Endothelial cell (in vitro differentiated cells): ENCODE results near the gene INF2. TPM values are rescaled to one million over a fixed set of nuclear protein-coding genes. Genes with fewer than 3 reads are reported as not detected.

Experiments
- DNase-seq: peaks from one replicate; pipeline ENCODE4 v3.0.0; 2021; ENCODE audit warnings: low spot score
- H3K27ac Mint-ChIP-seq: one replicate; pipeline ENCODE4 v1.8.0; 2021; ENCODE audit warnings: mixed read lengths, inconsistent platforms; ENCODE audit not compliant: unreplicated experiment
- H3K27me3 Mint-ChIP-seq: one replicate; pipeline ENCODE4 v1.8.0; 2021; ENCODE audit warnings: mild to moderate bottlenecking, moderate library complexity, mixed read lengths, inconsistent platforms; ENCODE audit not compliant: unreplicated experiment
- H3K36me3 Mint-ChIP-seq: one replicate; pipeline ENCODE4 v1.8.0; 2021; ENCODE audit warnings: mild to moderate bottlenecking, low read depth, mixed read lengths, inconsistent platforms; ENCODE audit not compliant: unreplicated experiment
- H3K4me1 Mint-ChIP-seq: one replicate; pipeline ENCODE4 v1.8.0; 2021; ENCODE audit warnings: mild to moderate bottlenecking, mixed read lengths, inconsistent platforms; ENCODE audit not compliant: unreplicated experiment
- H3K4me3 Mint-ChIP-seq: one replicate; pipeline ENCODE4 v1.8.0; 2021; ENCODE audit warnings: mild to moderate bottlenecking, mixed read lengths, inconsistent platforms; ENCODE audit not compliant: unreplicated experiment
- H3K9me3 Mint-ChIP-seq: one replicate; pipeline ENCODE4 v1.8.0; 2021; ENCODE audit warnings: mixed read lengths, inconsistent platforms; ENCODE audit not compliant: unreplicated experiment
- total RNA-seq: library from RNA; stranded (reverse); fragmentation: NEBNext Ultra II Directional; extraction: Animal tissue kit (Norgen Biotek cat#: 25700); gene quantifications from one replicate; pipeline ENCODE4 v1.2.1, GENCODE V29; 2021; ENCODE audit not compliant: unreplicated experiment
- TF ChIP-seq, protein P1 (sequence below): fragments of 200-600 bp; sonication (generic); IDR thresholded peaks from one replicate; pipeline ENCODE4 v1.5.0; 2021; ENCODE audit warnings: antibody characterized with exemption; ENCODE audit not compliant: unreplicated experiment

The INF2 gene
- total RNA-seq, 1 donor from 2014 or later = 97.2 TPM

DNA sequence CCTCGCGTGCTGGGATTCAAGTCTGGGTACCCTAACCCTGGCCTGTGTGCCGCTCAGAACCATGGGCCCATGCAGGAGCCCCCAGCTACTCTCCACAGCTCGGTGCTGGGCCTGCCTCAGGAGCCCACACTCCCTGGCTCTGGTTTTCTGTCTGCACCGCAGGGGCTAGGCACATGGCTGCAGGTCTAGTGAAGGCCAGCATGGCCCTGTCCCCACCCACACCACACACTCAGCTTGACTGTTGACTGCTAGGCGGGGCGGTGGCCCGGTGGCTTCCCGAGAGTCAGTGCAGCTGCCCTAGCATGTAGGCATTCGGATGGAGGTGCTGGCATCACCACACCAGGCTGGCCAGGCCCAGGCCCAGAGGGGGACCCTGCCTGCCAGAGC lies 7.9 kb downstream of the INF2 start:
- DNase-seq = no peak
- H3K27ac Mint-ChIP-seq = no peak overlapping the region
- no peaks in the 10 kb centered on the region for H3K9me3 Mint-ChIP-seq
- no peak overlapping the region for H3K4me3 Mint-ChIP-seq
- TF ChIP-seq, protein P1, sequence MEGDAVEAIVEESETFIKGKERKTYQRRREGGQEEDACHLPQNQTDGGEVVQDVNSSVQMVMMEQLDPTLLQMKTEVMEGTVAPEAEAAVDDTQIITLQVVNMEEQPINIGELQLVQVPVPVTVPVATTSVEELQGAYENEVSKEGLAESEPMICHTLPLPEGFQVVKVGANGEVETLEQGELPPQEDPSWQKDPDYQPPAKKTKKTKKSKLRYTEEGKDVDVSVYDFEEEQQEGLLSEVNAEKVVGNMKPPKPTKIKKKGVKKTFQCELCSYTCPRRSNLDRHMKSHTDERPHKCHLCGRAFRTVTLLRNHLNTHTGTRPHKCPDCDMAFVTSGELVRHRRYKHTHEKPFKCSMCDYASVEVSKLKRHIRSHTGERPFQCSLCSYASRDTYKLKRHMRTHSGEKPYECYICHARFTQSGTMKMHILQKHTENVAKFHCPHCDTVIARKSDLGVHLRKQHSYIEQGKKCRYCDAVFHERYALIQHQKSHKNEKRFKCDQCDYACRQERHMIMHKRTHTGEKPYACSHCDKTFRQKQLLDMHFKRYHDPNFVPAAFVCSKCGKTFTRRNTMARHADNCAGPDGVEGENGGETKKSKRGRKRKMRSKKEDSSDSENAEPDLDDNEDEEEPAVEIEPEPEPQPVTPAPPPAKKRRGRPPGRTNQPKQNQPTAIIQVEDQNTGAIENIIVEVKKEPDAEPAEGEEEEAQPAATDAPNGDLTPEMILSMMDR = no peak
- peaks cover 5% of the 10 kb centered on the region for H3K36me3 Mint-ChIP-seq
- H3K4me1 Mint-ChIP-seq = peaks cover 16% of the 10 kb centered on the region
- H3K27me3 Mint-ChIP-seq = peaks cover 11% of the 10 kb centered on the region

- Mint-ChIP-seq H3K4me3 (no peak overlapping the region), H3K27me3 (peaks cover 12% of the 10 kb centered on the region), H3K27ac (no peak overlapping the region), H3K4me1 (peaks cover 16% of the 10 kb centered on the region), H3K9me3 (no peaks in the 10 kb centered on the region), H3K36me3 (peaks cover 5% of the 10 kb centered on the region)
- TF ChIP-seq, protein P1 = no peak
- no peak for DNase-seq
Observed at GRCh38 chr14:104697892-104698583, 8.6 kb downstream of the INF2 start.

GRCh38 chr14:104698688-104699425 lies 9.4 kb downstream of the INF2 start:
- H3K36me3 Mint-ChIP-seq = peaks cover 8% of the 10 kb centered on the region
- peaks cover 12% of the 10 kb centered on the region for H3K27me3 Mint-ChIP-seq
- TF ChIP-seq, protein P1 = no peak
- peaks cover 16% of the 10 kb centered on the region for H3K4me1 Mint-ChIP-seq
- no peaks in the 10 kb centered on the region for H3K9me3 Mint-ChIP-seq
- H3K27ac Mint-ChIP-seq = no peak overlapping the region
- DNase-seq = no peak
- no peak overlapping the region for H3K4me3 Mint-ChIP-seq

GRCh38 chr14:104699426-104699748 lies 10.0 kb downstream of the INF2 start:
- Mint-ChIP-seq H3K4me1 (peaks cover 13% of the 10 kb centered on the region), H3K27me3 (peaks cover 10% of the 10 kb centered on the region), H3K4me3 (no peak overlapping the region), H3K27ac (no peak overlapping the region), H3K36me3 (peaks cover 14% of the 10 kb centered on the region), H3K9me3 (no peaks in the 10 kb centered on the region)
- no peak for DNase-seq
- TF ChIP-seq, protein P1 = no peak

GRCh38 chr14:104700225-104700651 lies 10.8 kb downstream of the INF2 start:
- TF ChIP-seq, protein P1 = no peak
- H3K4me1 Mint-ChIP-seq = peaks cover 11% of the 10 kb centered on the region
- no peak for DNase-seq
- H3K36me3 Mint-ChIP-seq = peaks cover 19% of the 10 kb centered on the region
- no peak overlapping the region for H3K4me3 Mint-ChIP-seq
- no peak overlapping the region for H3K27ac Mint-ChIP-seq
- H3K27me3 Mint-ChIP-seq = peaks cover 8% of the 10 kb centered on the region
- no peaks in the 10 kb centered on the region for H3K9me3 Mint-ChIP-seq
